Endometrium (tissue), 2 donors: ENCODE measurements around the gene MPL.

Experiments
- FAIRE-seq: peaks from 2 replicates; lab custom pipeline; 2012; peaks lifted over from hg19 to GRCh38; lab: Jason Lieb, UNC
- donor health status: control.
- donor health status: control.

MPL gene

DNA sequence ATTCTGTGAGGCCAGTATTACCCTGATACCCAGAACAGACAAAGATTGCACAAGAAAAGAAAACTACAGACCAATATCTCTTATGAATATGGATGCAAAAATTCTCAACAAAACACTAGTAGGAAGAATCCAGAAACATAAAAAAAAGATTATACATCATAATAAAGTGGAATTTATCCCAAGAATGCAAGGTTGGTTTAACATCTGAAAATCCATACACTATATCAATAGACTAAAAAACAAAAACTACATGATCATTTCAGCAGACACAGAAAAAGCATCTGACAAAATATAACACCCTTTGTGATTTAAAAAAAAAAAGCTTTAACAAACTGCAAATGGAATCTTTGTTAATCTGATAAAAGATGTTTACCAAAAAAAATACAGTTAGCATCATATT, 12.2 kb upstream of the MPL start:
- no peak for FAIRE-seq

- FAIRE-seq = no peak
These were observed 9.9 kb upstream of the MPL start for GRCh38 chr1:43327549-43328292.

DNA sequence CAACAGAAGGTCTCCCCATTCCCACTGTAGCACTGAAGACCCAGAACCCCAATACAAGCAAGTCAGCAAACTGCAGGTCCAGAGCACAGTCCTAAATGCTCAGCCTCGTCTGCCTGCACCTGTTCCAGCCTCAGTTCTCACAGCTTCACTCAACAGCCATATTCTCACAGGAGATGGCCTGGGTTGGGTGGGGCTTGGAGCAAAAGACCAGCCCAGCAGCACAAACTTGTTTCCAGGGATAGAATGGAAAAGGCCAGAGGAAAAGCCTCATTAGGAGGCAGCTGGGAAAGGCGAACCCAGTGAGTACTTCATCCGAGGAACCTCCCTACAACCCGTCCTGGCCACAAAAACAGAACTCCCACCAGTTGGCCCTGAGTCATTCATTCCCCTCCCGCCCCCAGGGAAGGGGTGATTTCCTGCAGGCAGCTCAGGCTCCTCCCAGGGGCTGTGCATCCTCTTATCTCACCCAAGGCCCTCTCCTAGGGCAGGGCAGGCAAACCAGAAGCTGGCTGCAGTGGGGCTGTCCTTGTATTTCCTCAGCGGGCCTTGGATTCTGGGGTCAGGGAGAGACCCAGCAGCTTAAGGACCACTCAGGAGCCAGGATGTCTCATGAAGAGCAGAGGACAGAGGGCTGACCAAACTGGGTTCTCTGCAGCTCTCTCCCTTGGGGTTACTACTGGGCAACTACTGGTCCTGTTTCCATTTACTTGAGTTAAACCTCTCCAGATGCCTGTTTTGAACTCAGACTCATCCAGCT, 7.4 kb upstream of the MPL start:
- FAIRE-seq = no peak

DNA sequence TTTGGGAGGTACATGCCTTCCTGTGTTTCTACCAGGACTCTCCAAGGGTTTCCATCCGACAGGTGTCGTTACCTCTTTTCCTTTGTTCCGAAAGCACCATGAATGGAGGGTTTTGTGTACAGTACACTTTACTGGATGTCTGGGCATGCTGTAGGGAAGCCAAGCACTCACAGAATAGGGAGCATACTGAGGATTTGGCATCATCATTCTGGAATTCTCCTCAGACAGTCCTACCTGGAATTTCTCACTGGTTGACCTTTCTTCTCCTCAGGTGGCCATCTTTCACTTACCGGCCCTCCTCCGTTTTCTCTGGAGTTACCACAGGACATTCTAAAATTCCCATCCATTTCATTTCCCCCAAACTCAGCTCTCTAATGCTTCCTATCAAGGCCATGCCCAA, 5.9 kb upstream of the MPL start:
- FAIRE-seq = no peak

GRCh38 chr1:43334453-43335205, 3.0 kb upstream of the MPL start:
- no peak for FAIRE-seq

- no peak for FAIRE-seq
These were observed 383 bp downstream of the MPL start for GRCh38 chr1:43338001-43338400.

DNA sequence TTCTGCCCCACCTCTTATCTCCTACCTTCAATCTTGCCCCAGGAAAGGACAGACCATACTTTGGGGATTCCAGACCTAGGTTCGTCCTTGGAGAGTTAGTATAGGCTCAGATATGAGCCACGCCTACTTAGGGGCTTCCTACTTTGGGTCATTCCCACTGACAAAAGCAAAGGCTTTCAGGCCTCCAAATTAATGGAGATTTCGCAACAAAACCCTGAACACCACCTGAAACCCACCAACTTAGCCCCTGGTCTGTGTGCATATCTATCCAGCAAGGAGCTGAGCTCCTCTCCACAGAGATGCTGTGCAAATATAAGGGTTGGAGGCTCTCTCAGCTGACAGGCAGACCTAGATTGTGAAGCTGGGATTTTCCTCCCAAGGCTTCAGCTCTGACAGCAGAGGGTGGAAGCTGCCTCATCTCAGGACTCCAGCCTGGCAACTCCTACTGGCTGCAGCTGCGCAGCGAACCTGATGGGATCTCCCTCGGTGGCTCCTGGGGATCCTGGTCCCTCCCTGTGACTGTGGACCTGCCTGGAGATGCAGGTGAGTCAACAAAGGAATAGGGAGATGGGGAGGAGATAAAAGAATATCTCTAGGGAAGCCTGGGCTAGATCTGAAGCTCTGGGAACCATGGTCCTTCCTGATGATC, 2.1 kb downstream of the MPL start:
- no peak for FAIRE-seq

GRCh38 chr1:43340559-43340958, 2.9 kb downstream of the MPL start:
- FAIRE-seq = no peak

DNA sequence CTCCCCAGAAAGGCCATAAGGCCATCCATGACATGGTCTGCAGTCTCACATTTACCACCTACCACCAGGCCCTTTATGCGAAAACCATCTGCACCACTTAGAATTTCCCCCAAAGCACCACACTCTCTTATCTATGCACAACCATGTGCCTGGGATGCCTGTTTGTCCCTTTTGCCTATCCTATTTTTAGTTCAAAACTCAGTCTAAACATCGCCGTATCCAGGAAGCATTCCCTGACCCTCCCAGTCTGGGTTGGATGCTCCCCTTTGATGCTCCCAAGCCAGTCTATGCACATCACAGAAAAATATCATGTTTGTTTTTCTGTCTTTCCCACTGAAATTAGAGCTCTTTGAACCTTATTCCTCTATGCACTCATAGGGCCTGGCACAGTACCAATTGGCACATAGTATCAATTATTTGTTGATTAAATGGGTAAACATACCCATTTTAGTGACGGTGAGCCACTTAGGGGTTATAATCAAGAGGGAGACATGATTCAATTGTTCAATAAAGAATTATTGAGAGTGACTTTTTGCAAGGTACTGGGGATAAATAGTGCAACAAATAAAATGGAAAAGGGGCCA, 6.7 kb downstream of the MPL start:
- FAIRE-seq = no peak

DNA sequence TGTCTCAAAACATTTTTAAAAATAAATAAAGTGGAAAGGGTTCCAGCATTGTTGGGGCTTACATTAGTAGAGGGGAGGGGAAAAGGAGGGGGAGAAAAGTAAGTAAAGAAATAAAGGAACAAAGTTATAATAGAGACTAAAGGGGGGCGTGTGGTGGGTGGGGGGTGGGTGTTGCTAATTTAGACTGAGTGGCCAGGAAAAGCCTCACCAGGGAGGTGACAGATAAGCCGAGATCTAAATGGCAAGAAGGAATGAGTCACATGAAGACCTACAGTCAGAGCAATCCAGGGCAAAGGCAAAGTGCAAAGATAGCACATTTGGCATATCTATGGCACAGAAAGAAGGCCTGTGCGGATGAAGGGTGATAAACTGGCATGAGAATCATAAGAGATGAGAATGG, 7.5 kb downstream of the MPL start:
- FAIRE-seq = no peak

DNA sequence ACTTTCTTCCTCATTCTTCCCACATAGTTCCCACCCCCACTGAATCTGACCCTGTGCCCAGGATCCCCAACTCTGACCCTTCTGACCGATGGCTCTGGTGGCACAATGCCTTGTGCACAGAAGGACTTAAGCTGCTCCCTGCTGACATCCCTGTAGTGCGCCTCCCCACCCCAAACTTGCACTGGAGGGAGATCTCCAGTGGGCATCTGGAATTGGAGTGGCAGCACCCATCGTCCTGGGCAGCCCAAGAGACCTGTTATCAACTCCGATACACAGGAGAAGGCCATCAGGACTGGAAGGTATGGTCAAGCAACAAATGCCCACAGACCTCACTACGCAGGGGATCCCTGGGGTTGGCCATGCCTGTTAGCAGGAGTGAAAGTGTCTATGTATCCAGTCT, 9.0 kb downstream of the MPL start:
- FAIRE-seq = no peak

- FAIRE-seq = no peak
These were observed 10.8 kb downstream of the MPL start for GRCh38 chr1:43348343-43348808.

GRCh38 chr1:43348809-43349593, 11.4 kb downstream of the MPL start:
- no peak for FAIRE-seq

- no peak for FAIRE-seq
These were observed 12.1 kb downstream of the MPL start for GRCh38 chr1:43349594-43350306.

DNA sequence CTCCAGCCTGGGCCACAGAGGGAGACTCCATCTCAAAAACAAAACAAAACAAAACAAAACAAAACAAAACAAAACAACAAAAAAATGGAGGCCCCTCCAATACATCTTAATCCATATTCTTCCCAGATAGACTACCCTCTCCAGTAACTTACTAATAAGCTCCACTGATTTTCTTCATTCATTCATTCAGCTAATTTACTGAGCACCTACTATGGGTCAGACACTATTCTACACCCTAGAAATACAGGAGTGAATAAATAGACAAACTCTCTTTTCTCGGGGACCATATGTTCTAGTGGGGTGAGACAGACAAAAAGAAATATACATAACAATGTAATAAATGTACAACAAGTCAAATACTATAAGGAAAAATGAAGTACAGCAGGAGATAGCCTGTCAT, 13.4 kb downstream of the MPL start:
- FAIRE-seq = no peak

DNA sequence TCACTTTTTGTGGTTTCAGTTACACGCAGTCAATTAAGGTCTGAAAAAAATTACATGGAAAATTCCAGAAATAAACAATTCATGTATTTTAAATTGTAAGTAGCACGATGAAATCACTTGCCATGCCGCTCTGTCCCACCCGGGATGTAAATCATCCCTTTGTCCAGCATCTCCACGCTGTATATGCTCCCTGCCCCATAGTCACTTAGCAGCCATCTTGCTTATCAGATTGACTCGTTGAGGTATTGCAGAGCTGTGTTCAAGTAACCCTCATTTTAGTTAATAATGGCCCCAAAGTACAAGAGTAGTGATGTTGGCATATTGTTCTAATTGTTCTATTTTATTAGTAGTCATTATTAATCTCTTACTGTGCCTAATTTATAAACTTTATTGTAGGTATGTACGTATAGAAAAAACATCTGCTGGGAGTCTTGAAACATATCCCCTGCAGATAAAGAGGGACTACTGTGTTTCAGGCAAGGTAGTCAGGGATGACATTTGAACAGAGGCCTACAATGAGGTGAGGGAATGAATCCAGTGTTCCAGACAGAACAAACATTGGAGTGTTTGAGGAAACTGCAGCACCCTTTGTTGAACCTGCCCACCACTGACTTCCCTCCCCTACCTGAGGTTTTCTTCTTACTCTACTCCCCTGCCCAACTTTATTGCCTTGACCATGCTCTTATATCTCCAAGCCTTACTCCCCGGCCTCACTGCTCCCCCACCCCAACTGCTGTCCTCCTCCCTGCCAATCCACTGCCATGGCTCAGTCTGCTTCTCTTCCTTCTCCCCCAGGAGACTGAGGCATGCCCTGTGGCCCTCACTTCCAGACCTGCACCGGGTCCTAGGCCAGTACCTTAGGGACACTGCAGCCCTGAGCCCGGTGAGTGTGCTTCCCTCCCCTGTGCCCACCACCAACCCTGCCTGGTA, 14.1 kb downstream of the MPL start:
- FAIRE-seq = no peak

GRCh38 chr1:43352351-43352705, 14.7 kb downstream of the MPL start:
- no peak for FAIRE-seq

- no peak for FAIRE-seq
These were observed 15.3 kb downstream of the MPL start for GRCh38 chr1:43352881-43353280.

DNA sequence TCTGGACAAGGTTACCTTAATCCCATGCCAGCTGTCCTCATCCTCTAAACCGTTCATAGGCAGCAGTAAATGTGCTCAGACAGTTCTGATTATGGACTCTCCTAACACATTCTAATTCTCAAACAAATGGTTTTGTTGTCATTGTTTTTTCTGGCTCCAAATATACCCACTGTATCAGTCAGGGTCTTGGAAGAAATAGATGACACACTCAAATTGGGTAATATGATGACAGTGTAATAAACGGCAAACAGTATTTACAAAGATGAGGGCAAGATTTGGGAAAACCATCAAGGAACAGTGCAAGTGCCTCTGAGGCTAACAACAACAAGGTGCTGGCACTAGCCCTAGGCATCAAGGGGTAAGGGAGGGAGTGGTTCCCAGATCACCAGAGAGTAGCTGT, 16.9 kb downstream of the MPL start:
- no peak for FAIRE-seq

DNA sequence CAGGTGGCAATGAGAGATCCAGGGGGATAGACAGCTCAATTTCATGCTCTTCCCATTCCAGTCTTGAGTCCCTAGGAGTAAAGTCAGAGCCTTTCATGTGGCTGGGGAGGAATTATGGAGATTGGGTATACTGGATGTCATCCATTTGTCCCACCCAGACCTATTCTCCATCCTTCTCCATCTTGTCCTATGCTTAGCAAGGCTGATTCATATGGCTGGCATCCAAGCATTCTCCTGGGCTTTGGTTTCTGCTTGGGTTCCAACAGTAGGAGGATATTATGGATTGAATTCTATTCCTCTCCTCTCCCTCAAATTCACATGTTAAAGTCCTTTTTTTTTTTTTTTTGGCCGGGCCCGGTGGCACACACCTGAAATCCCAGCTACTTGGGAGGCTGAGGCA, 17.3 kb downstream of the MPL start:
- FAIRE-seq = no peak
